Measurements from ENCODE around the gene CRLF1. TPM values are rescaled to one million over a fixed set of nuclear protein-coding genes. Genes with fewer than 3 reads are reported as not detected.
A peak's percentile ranks its signal among the peaks of the same experiment; 100 is the strongest.

Gene CRLF1
- total and polyA plus RNA-seq, 2 of the 8 experiments (the other 6 are each of a cell fraction or from before 2014, with no cell fraction given): 7.2 to 10.3 TPM

GRCh38 chr19:18604820-18605159 lies 1.8 kb downstream of the CRLF1 start:
- Histone ChIP-seq H3K9me3 (ENCODE audit: insufficient read depth in 2 of 2, low read depth in 1 of 2, low read length in 1 of 2) (no peaks in the 10 kb centered on the region), H2BK20ac (ENCODE audit: low read length) (no peak overlapping the region), H3K36me3 (ENCODE audit: control insufficient read depth in 2 of 4, insufficient read depth in 4 of 4, low read length in 3 of 4) (peaks cover 0 to 14% (median 0%) of the 10 kb centered on the region in 4 experiments; a peak in 1 of 8 replicates), H3K23me2 (ENCODE audit: low read depth, low read length) (peaks cover 6% of the 10 kb centered on the region; the same call in 1 of the 2 replicates), H4K20me1 (replicated peaks in 1 of 2; ENCODE audit: control insufficient read depth in 1 of 2, insufficient read depth in 2 of 2, low read length in 2 of 2) (peaks cover 0 to 11% of the 10 kb centered on the region in 2 experiments), H3K23ac (ENCODE audit: insufficient read length) (no peak overlapping the region), H3K27me3 (replicated peaks in 1 of 4; ENCODE audit: control insufficient read depth in 3 of 4, extremely low read depth in 1 of 4, insufficient read depth in 3 of 4, low read length in 3 of 4) (peaks cover 65 to 82% (median 80%) of the 10 kb centered on the region in 4 experiments), H4K91ac (replicated peaks; ENCODE audit: insufficient read length, low read length) (no peak overlapping the region), H3K4me1 (replicated peaks in 1 of 4; ENCODE audit: control insufficient read depth in 3 of 4, insufficient read depth in 4 of 4, low read length in 3 of 4) (peaks cover 20 to 34% (median 25%) of the 10 kb centered on the region in 4 experiments), H3K18ac (ENCODE audit: extremely low read depth, low read length) (no peak overlapping the region), H3K9ac (replicated peaks in 1 of 4; ENCODE audit: extremely low read depth in 1 of 4, low read depth in 3 of 4, low read length in 3 of 4) (no peak overlapping the region), H3K14ac (ENCODE audit: insufficient read length) (no peak overlapping the region), H2BK12ac (ENCODE audit: low read depth, low read length) (no peak overlapping the region), H4K8ac (ENCODE audit: extremely low read depth, insufficient read depth, low read length) (no peak overlapping the region), H2BK5ac (ENCODE audit: low read depth, low read length) (no peak overlapping the region), H3K79me2 (ENCODE audit: control insufficient read depth in 1 of 2, insufficient read depth in 2 of 2, low read length in 2 of 2) (no peaks in the 10 kb centered on the region), H2BK15ac (ENCODE audit: low read length) (no peak overlapping the region), H4K5ac (ENCODE audit: insufficient read length, low read depth, low read length) (no peak overlapping the region), H3K4ac (replicated peaks; ENCODE audit: insufficient read length, low read depth, low read length) (peak overlapping the region; percentile 38), H3K4me3 (ENCODE audit: extremely low read depth in 1 of 4, insufficient read depth in 2 of 4, low read depth in 3 of 4, low read length in 4 of 4) (peak overlapping the region in 1 of 4 experiments; percentile 53; a peak in 2 of 8 replicates), H3K4me2 (ENCODE audit: insufficient read depth in 1 of 2, low read depth in 2 of 2, low read length in 2 of 2) (peak overlapping the region in 1 of 2 experiments; percentile 63; a peak in 3 of 4 replicates), H2AFZ (ENCODE audit: low read length) (no peak overlapping the region), H3K27ac (ENCODE audit: low read depth, low read length) (no peak overlapping the region), H2AK5ac (ENCODE audit: low read depth, low read length) (no peak overlapping the region), H3K56ac (replicated peaks; ENCODE audit: insufficient read length, low read depth, low read length) (no peak overlapping the region), H3K79me1 (ENCODE audit: low read depth, low read length) (no peaks in the 10 kb centered on the region), H2BK120ac (replicated peaks; ENCODE audit: low read depth, low read length) (no peak overlapping the region)
- FAIRE-seq: no peak
- ChIA-PET POLR2A (ENCODE audit: partially characterized antibody) (interaction anchor here (0.6 to 3.3 kb wide), 5 partner anchors 11 to 217 kb away, joined by 3 to 23 read pairs (median 4); partner anchors contain the start of gene REX1BD), CTCF (ENCODE audit: partially characterized antibody) (interaction anchor here (0.8 to 3.5 kb wide), 6 partner anchors 8 to 242 kb away, joined by 3 to 31 read pairs (median 4); partner anchors contain the start of genes REX1BD and TMEM59L)
- WGBS, 2 experiments (ENCODE audit: extremely low coverage in 1 of 2, insufficient coverage in 1 of 2, insufficient read length in 1 of 2, insufficient replicate concordance in 2 of 2, low coverage in 1 of 2, low lambda C conversion rate in 2 of 2, missing lambda C conversion rate in 1 of 2): 12% methylated on average over 9 of the region's 10 CpGs; no CpG with 5 or more reads in 1 of the 2 experiments
- TF ChIP-seq SAP30 (IDR thresholded peaks at IDR 0.05; ENCODE audit: insufficient read depth, insufficient replicate concordance, low read length) (no peak), MAFK (IDR thresholded peaks at IDR 0.05; ENCODE audit: low read depth, low read length) (no peak), CHD2 (IDR thresholded peaks at IDR 0.05; ENCODE audit: low read length) (no peak), CTBP2 (IDR thresholded peaks at IDR 0.05; ENCODE audit: borderline replicate concordance, insufficient read depth, insufficient read length, low read length) (no peak), NRF1 (IDR thresholded peaks at IDR 0.05; ENCODE audit: low read depth, low read length) (no peak), POU5F1 (IDR thresholded peaks at IDR 0.05; ENCODE audit: low read depth, low read length) (no peak), KDM5A (IDR thresholded peaks at IDR 0.05; ENCODE audit: low read length) (no peak), KDM1A (IDR thresholded peaks at IDR 0.05; ENCODE audit: borderline replicate concordance, low read length) (no peak), TEAD4 (IDR thresholded peaks at IDR 0.05; ENCODE audit: low read depth, low read length) (no peak), KDM4A (IDR thresholded peaks at IDR 0.05; ENCODE audit: low read depth, low read length, severe bottlenecking) (no peak)
- DNase-seq (ENCODE audit: low read depth in 1 of 2, low spot score in 2 of 2): no peak

Measured in H1 (cell line).